BLaER1 treated with 17β-estradiol and CSF1 and Interleukin-3, amounts not matched to agents 10 nM and 100 nM (cell line): ENCODE measurements around the gene PPP6R2.

Experiments used
- H3K27ac ChIP-seq, 11 experiments: shearing (Covaris generic); formaldehyde crosslinking; 2 replicates each; pipeline ENCODE4 v1.8.1; 2022
- H3K27me3 ChIP-seq, 11 experiments: shearing (Covaris generic); formaldehyde crosslinking; 2 replicates each; pipeline ENCODE4 v1.8.1; 2022
- H3K36me3 ChIP-seq, 11 experiments: shearing (Covaris generic); formaldehyde crosslinking; 2 replicates each; pipeline ENCODE4 v1.8.1; 2022
- H3K4me1 ChIP-seq, 10 experiments: shearing (Covaris generic); formaldehyde crosslinking; 2 replicates each; pipeline ENCODE4 v1.8.1; 2022
- H3K4me2 ChIP-seq, 11 experiments: shearing (Covaris generic); formaldehyde crosslinking; 2 replicates each; pipeline ENCODE4 v1.8.1; 2022
- H3K4me3 ChIP-seq, 10 experiments: shearing (Covaris generic); formaldehyde crosslinking; 2 replicates each; pipeline ENCODE4 v1.8.1; 2022
- H3K9ac ChIP-seq, 11 experiments: shearing (Covaris generic); formaldehyde crosslinking; 2 replicates each; pipeline ENCODE4 v1.8.1; 2022
- H3K9me3 ChIP-seq, 11 experiments: shearing (Covaris generic); formaldehyde crosslinking; replicated peaks in 1 of 11; 2 replicates each; pipeline ENCODE4 v1.8.1; 2022
- H4K20me1 ChIP-seq, 11 experiments: shearing (Covaris generic); formaldehyde crosslinking; 2 replicates each; pipeline ENCODE4 v1.8.1; 2022
- Cebpa-rat ChIP-seq, 11 experiments: shearing (Covaris generic); IDR thresholded peaks; 2 replicates each; pipeline ENCODE4 v1.8.1; 2022

Gene PPP6R2

DNA sequence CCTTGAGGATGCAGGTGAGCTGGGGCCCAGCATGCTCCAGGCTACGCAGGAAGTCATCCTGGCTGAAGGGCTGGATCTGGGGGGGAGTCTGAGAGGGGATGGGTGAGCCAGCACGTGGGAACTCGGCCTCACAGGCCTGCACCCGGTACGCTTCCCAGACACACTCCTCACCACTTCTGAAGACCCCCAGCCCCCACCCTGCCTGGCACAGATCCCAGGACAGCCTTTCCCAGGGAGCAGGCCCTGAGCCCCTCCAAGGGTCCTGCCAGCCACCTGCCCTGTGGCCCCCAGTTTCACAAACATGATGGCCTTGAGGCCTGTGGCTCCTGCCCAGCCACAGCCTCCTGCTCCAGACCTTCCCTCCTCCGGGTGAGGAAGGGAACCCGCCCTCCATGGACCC, 30.1 kb upstream of the PPP6R2 start:
- peaks cover 83 to 98% (median 95%) of the 10 kb centered on the region in 10 experiments for H3K4me1 ChIP-seq
- peaks cover 0 to 38% (median 0%) of the 10 kb centered on the region in 11 experiments; a peak in 6 of 22 replicates for H3K27me3 ChIP-seq
- H3K36me3 ChIP-seq = no peaks in the 10 kb centered on the region
- no peak for TF ChIP-seq Cebpa-rat (IDR thresholded peaks at IDR 0.05)
- H3K9me3 ChIP-seq = no peaks in the 10 kb centered on the region
- H3K4me3 ChIP-seq = 0 out of 20 replicates have a peak overlapping the region, but pooled peaks of 1 of the 10 experiments have one; percentile 40
- H3K27ac ChIP-seq = peak overlapping the region in 2 of 11 experiments; percentile 28 to 45; a peak in 2 of 22 replicates
- H3K4me2 ChIP-seq = peak overlapping the region; percentile 53 to 100 (median 88)
- peak overlapping the region in 3 of 11 experiments; percentile 58 to 62 (median 61); a peak in 7 of 22 replicates for H3K9ac ChIP-seq
- peaks cover 0 to 41% (median 13%) of the 10 kb centered on the region in 11 experiments; a peak in 14 of 22 replicates for H4K20me1 ChIP-seq

- Histone ChIP-seq H4K20me1 (peaks cover 0 to 41% (median 13%) of the 10 kb centered on the region in 11 experiments; a peak in 14 of 22 replicates), H3K27ac (peak overlapping the region in 9 of 11 experiments; percentile 45 to 91 (median 76); a peak in 17 of 22 replicates), H3K9ac (peak overlapping the region in 10 of 11 experiments; percentile 58 to 83 (median 71); a peak in 19 of 22 replicates), H3K4me3 (peak overlapping the region; percentile 38 to 64 (median 58)), H3K36me3 (no peaks in the 10 kb centered on the region), H3K4me1 (peaks cover 83 to 98% (median 95%) of the 10 kb centered on the region in 10 experiments), H3K27me3 (peaks cover 0 to 41% (median 0%) of the 10 kb centered on the region in 11 experiments; a peak in 6 of 22 replicates), H3K4me2 (peak overlapping the region; percentile 96 to 100 (median 99)), H3K9me3 (no peaks in the 10 kb centered on the region)
- TF ChIP-seq Cebpa-rat (IDR thresholded peaks at IDR 0.05) = no peak
Measured at GRCh38 chr22:50313600-50313999, 29.5 kb upstream of the PPP6R2 start.

- Histone ChIP-seq H4K20me1 (peaks cover 0 to 40% (median 13%) of the 10 kb centered on the region in 11 experiments; a peak in 14 of 22 replicates), H3K27ac (peak overlapping the region in 10 of 11 experiments; percentile 24 to 91 (median 73); a peak in 18 of 22 replicates), H3K4me2 (peak overlapping the region; percentile 96 to 100 (median 99)), H3K9ac (peak overlapping the region; percentile 42 to 83 (median 69); a peak in 21 of 22 replicates), H3K9me3 (no peaks in the 10 kb centered on the region), H3K27me3 (peaks cover 0 to 46% (median 0%) of the 10 kb centered on the region in 11 experiments; a peak in 6 of 22 replicates), H3K36me3 (no peaks in the 10 kb centered on the region), H3K4me1 (peaks cover 83 to 98% (median 95%) of the 10 kb centered on the region in 10 experiments), H3K4me3 (peak overlapping the region; percentile 38 to 64 (median 58))
- TF ChIP-seq Cebpa-rat (IDR thresholded peaks at IDR 0.05) = no peak
Measured at GRCh38 chr22:50314081-50314454, 29.1 kb upstream of the PPP6R2 start.

- Histone ChIP-seq H3K27ac (peak overlapping the region in 10 of 11 experiments; percentile 24 to 91 (median 73); a peak in 18 of 22 replicates), H4K20me1 (peaks cover 0 to 40% (median 13%) of the 10 kb centered on the region in 11 experiments; a peak in 14 of 22 replicates), H3K36me3 (no peaks in the 10 kb centered on the region), H3K4me1 (peaks cover 83 to 98% (median 95%) of the 10 kb centered on the region in 10 experiments), H3K4me3 (peak overlapping the region; percentile 38 to 64 (median 58)), H3K9ac (peak overlapping the region; percentile 42 to 83 (median 69)), H3K27me3 (peaks cover 0 to 47% (median 0%) of the 10 kb centered on the region in 11 experiments; a peak in 6 of 22 replicates), H3K9me3 (no peaks in the 10 kb centered on the region), H3K4me2 (peak overlapping the region; percentile 96 to 100 (median 99))
- TF ChIP-seq Cebpa-rat (IDR thresholded peaks at IDR 0.05) = no peak
Measured at GRCh38 chr22:50314455-50315288, 28.5 kb upstream of the PPP6R2 start.

DNA sequence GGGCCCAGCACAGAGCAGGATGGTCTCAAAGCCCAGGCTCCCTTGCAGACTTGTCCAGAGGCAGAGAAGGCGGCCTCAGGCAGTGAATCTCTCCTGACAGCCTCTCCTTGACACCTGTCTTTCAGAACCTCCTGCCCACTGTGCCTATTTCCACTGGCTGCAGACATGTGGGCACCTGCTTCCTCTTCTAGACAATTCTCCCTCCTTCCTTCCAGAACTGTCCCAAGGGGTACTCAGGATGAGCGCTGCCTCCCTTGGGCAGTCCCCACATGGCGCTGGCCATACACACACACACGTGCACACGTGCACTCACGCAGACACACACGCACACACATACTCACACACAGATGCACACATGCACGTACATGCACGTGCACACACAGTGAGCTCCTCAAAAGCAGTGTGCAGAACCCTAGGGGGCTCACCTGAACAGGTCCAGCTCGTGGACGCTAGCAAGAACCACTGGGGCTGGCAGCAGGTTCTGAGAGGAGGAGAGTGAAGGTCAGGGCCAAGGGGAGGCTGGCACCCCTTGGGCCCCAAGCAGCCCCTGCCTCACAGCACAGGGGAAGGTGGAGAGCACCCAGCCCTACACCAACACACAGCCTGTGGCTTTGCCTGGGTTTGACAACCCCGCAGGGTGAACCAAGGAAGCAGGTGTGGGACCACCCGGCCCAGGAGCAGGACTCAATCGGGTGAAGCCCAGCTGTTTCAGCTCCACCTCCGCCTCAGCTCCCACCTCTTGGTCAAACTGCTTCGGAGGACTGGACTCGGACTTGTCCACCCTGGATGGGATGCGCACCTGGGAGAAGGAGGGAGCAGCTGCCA, 27.6 kb upstream of the PPP6R2 start:
- H3K36me3 ChIP-seq = no peaks in the 10 kb centered on the region
- no peaks in the 10 kb centered on the region for H3K9me3 ChIP-seq
- peaks cover 0 to 47% (median 0%) of the 10 kb centered on the region in 11 experiments; a peak in 6 of 22 replicates for H3K27me3 ChIP-seq
- no peak for TF ChIP-seq Cebpa-rat (IDR thresholded peaks at IDR 0.05)
- peak overlapping the region in 9 of 11 experiments; percentile 24 to 91 (median 76); a peak in 17 of 22 replicates for H3K27ac ChIP-seq
- H3K4me2 ChIP-seq = peak overlapping the region; percentile 96 to 100 (median 99)
- H4K20me1 ChIP-seq = peaks cover 0 to 40% (median 13%) of the 10 kb centered on the region in 11 experiments; a peak in 14 of 22 replicates
- peaks cover 76 to 98% (median 95%) of the 10 kb centered on the region in 10 experiments for H3K4me1 ChIP-seq
- H3K9ac ChIP-seq = peak overlapping the region in 9 of 11 experiments; percentile 61 to 83 (median 73); a peak in 17 of 22 replicates
- peak overlapping the region in 9 of 10 experiments; percentile 38 to 64 (median 59); a peak in 14 of 20 replicates for H3K4me3 ChIP-seq

- Histone ChIP-seq H3K27me3 (peaks cover 0 to 41% (median 0%) of the 10 kb centered on the region in 11 experiments; a peak in 6 of 22 replicates), H3K27ac (peak overlapping the region in 4 of 11 experiments; percentile 83 to 91 (median 84); a peak in 7 of 22 replicates), H3K9ac (peak overlapping the region in 4 of 11 experiments; percentile 6 to 82 (median 52); a peak in 5 of 22 replicates), H4K20me1 (peaks cover 0 to 35% (median 8%) of the 10 kb centered on the region in 11 experiments; a peak in 14 of 22 replicates), H3K4me1 (peaks cover 69 to 97% (median 92%) of the 10 kb centered on the region in 10 experiments), H3K4me3 (peak overlapping the region in 1 of 10 experiments; percentile 24; a peak in 1 of 20 replicates), H3K4me2 (peak overlapping the region; percentile 96 to 100 (median 99); a peak in 21 of 22 replicates), H3K9me3 (no peaks in the 10 kb centered on the region), H3K36me3 (no peaks in the 10 kb centered on the region)
- TF ChIP-seq Cebpa-rat (IDR thresholded peaks at IDR 0.05) = no peak
Measured at GRCh38 chr22:50316114-50317065, 26.7 kb upstream of the PPP6R2 start.

DNA sequence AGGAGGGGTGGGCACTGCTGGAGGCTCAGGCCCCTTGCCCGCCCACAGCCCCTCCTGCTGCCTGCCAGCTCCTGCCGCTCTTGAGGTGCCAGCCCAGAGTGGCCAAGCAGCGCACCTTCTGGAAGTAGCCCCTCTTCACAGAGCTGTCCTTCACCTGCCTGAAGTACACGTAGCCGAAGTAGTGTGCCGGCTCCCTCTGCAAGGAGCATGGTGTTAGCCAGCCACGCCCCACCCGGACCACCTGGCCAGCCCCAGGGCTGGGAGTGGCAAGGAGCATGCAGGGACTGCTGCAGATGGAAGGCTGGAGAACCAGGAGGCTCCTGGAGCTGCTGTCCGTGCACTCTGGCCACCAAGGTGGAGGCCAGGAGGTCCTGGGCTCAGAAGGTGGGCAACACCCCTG, 25.9 kb upstream of the PPP6R2 start:
- Histone ChIP-seq H3K27me3 (peaks cover 0 to 33% (median 0%) of the 10 kb centered on the region in 11 experiments; a peak in 6 of 22 replicates), H3K9ac (peak overlapping the region in 4 of 11 experiments; percentile 37 to 57 (median 44); a peak in 6 of 22 replicates), H3K36me3 (no peaks in the 10 kb centered on the region), H3K4me3 (no peak overlapping the region), H3K27ac (peak overlapping the region in 6 of 11 experiments; percentile 39 to 68 (median 66); a peak in 9 of 22 replicates), H3K4me1 (peaks cover 62 to 90% (median 84%) of the 10 kb centered on the region in 10 experiments), H3K4me2 (peak overlapping the region; percentile 57 to 93 (median 91)), H4K20me1 (peaks cover 0 to 27% (median 6%) of the 10 kb centered on the region in 11 experiments; a peak in 9 of 22 replicates), H3K9me3 (no peaks in the 10 kb centered on the region)
- no peak for TF ChIP-seq Cebpa-rat (IDR thresholded peaks at IDR 0.05)
